HEK293 (cell line): ENCODE results near the gene CNGB1.

Source experiments
- CTCF ChIA-PET: fragments of 350-600 bp; formaldehyde crosslinking; extraction: SDS; loops from one replicate; lab custom pipeline; 2021; ENCODE audit warnings: antibody characterized with exemption; lab: Yijun Ruan, JAX
- POLR2A ChIA-PET: fragments of 300-600 bp; formaldehyde crosslinking; extraction: SDS; loops from one replicate; lab custom pipeline; 2020; ENCODE audit warnings: antibody characterized with exemption, inconsistent platforms; lab: Yijun Ruan, JAX
- H3K27ac ChIP-seq: fragments of 200-500 bp; sonication (Bioruptor generic); 2 replicates; pipeline ENCODE4 v1.5.1; 2014; ENCODE audit warnings: low read depth, low read length, control low read depth, inconsistent platforms; ENCODE audit errors: extremely low read depth
- H3K36me3 ChIP-seq, 2 experiments: fragments of 200-500 bp in 1 of 2; sonication (Bioruptor generic) in 1 of 2; 1 replicate in 1 of 2; 2 replicates in 1 of 2; pipeline ENCODE4 v1.5.1; 2014 to 2017; ENCODE audit warnings: inconsistent platforms in 2 of 2, low read length in 2 of 2; ENCODE audit not compliant: control insufficient read depth in 2 of 2, insufficient read depth in 1 of 2
- H3K4me1 ChIP-seq: fragments of 200-500 bp; sonication (Bioruptor generic); 2 replicates; pipeline ENCODE4 v1.5.1; 2014; ENCODE audit warnings: mild to moderate bottlenecking, low read length, inconsistent platforms; ENCODE audit not compliant: control insufficient read depth, insufficient read depth
- H3K4me3 ChIP-seq: 2 replicates; pipeline ENCODE4 v1.5.1; 2011; ENCODE audit warnings: low read depth, mild to moderate bottlenecking, control low read depth, low read length, moderate library complexity
- H3K9me3 ChIP-seq: fragments of 200-500 bp; sonication (Bioruptor generic); 2 replicates; pipeline ENCODE4 v1.5.1; 2014; ENCODE audit warnings: low read depth, low read length, inconsistent platforms; ENCODE audit not compliant: control insufficient read depth, insufficient read depth
- GLI4 ChIP-seq: fragments of 450-650 bp; formaldehyde crosslinking; IDR thresholded peaks from 2 replicates; pipeline ENCODE4 v1.5.1; 2016; ENCODE audit warnings: missing biosample characterization, missing genetic modification characterization
- GLIS2 ChIP-seq: fragments of 450-650 bp; formaldehyde crosslinking; IDR thresholded peaks from 2 replicates; pipeline ENCODE4 v1.5.1; 2016; ENCODE audit warnings: missing biosample characterization, missing genetic modification characterization
- IKZF3 ChIP-seq: fragments of 450-650 bp; IDR thresholded peaks from 2 replicates; pipeline ENCODE4 v1.5.0; 2018; ENCODE audit warnings: missing biosample characterization, mild to moderate bottlenecking, missing genetic modification characterization, moderate library complexity
- PRDM1 ChIP-seq: fragments of 450-650 bp; formaldehyde crosslinking; IDR thresholded peaks from 2 replicates; pipeline ENCODE4; 2016; ENCODE audit warnings: missing biosample characterization, missing genetic modification characterization
- ZEB2 ChIP-seq: fragments of 450-650 bp; formaldehyde crosslinking; IDR thresholded peaks from 2 replicates; pipeline ENCODE4 v1.5.1; 2016; ENCODE audit warnings: missing biosample characterization, missing genetic modification characterization
- ZNF121 ChIP-seq: fragments of 450-650 bp; formaldehyde crosslinking; IDR thresholded peaks from 2 replicates; pipeline ENCODE4 v1.5.1; 2016; ENCODE audit warnings: missing biosample characterization, missing genetic modification characterization
- ZNF140 ChIP-seq: fragments of 450-650 bp; formaldehyde crosslinking; IDR thresholded peaks from 2 replicates; pipeline ENCODE4 v1.5.1; 2016; ENCODE audit warnings: missing biosample characterization, missing genetic modification characterization
- ZNF16 ChIP-seq: fragments of 450-650 bp; formaldehyde crosslinking; IDR thresholded peaks from 2 replicates; pipeline ENCODE4 v1.5.1; 2016; ENCODE audit warnings: low read depth, missing biosample characterization, missing genetic modification characterization
- ZNF202 ChIP-seq: fragments of 450-650 bp; formaldehyde crosslinking; IDR thresholded peaks from 2 replicates; pipeline ENCODE4 v1.5.1; 2016; ENCODE audit warnings: missing biosample characterization, missing genetic modification characterization, borderline replicate concordance
- ZNF311 ChIP-seq: fragments of 450-650 bp; formaldehyde crosslinking; IDR thresholded peaks from 2 replicates; pipeline ENCODE4 v1.5.1; 2017; ENCODE audit warnings: missing biosample characterization, missing genetic modification characterization, borderline replicate concordance
- ZNF366 ChIP-seq: fragments of 450-650 bp; formaldehyde crosslinking; conservative IDR thresholded peaks from 2 replicates; pipeline ENCODE4 v1.5.1; 2016; ENCODE audit warnings: missing biosample characterization, missing genetic modification characterization
- ZNF416 ChIP-seq: fragments of 450-650 bp; formaldehyde crosslinking; IDR thresholded peaks from 2 replicates; pipeline ENCODE4 v1.5.1; 2016; ENCODE audit warnings: missing biosample characterization, missing genetic modification characterization
- ZNF423 ChIP-seq: fragments of 450-650 bp; formaldehyde crosslinking; IDR thresholded peaks from 2 replicates; pipeline ENCODE4 v1.5.1; 2016; ENCODE audit warnings: missing biosample characterization, missing genetic modification characterization
- ZNF623 ChIP-seq: fragments of 450-650 bp; formaldehyde crosslinking; IDR thresholded peaks from 2 replicates; pipeline ENCODE4 v1.5.1; 2016; ENCODE audit warnings: missing biosample characterization, missing genetic modification characterization
- ZNF677 ChIP-seq: fragments of 450-650 bp; IDR thresholded peaks from 2 replicates; pipeline ENCODE4 v1.5.0; 2018; ENCODE audit warnings: missing biosample characterization, mild to moderate bottlenecking, missing genetic modification characterization, moderate library complexity
- ZNF701 ChIP-seq: fragments of 450-650 bp; formaldehyde crosslinking; IDR thresholded peaks from 2 replicates; pipeline ENCODE4 v1.5.1; 2016; ENCODE audit warnings: missing biosample characterization, missing genetic modification characterization
- ZNF747 ChIP-seq: fragments of 450-650 bp; formaldehyde crosslinking; IDR thresholded peaks from 2 replicates; pipeline ENCODE4 v1.5.1; 2016; ENCODE audit warnings: missing biosample characterization, missing genetic modification characterization
- ZNF776 ChIP-seq: fragments of 450-650 bp; formaldehyde crosslinking; IDR thresholded peaks from 2 replicates; pipeline ENCODE4 v1.5.0; 2017; ENCODE audit warnings: missing biosample characterization, missing genetic modification characterization, borderline replicate concordance
- ZNF843 ChIP-seq: fragments of 450-650 bp; formaldehyde crosslinking; IDR thresholded peaks from 2 replicates; pipeline ENCODE4 v1.5.1; 2016; ENCODE audit warnings: missing biosample characterization, missing genetic modification characterization
- TF ChIP-seq, protein P1 (sequence below): fragments of 450-650 bp; formaldehyde crosslinking; IDR thresholded peaks from 2 replicates; pipeline ENCODE4 v1.5.1; 2016; ENCODE audit warnings: missing biosample characterization, missing genetic modification characterization
- TF ChIP-seq, protein P2 (sequence below): fragments of 450-650 bp; formaldehyde crosslinking; IDR thresholded peaks from 2 replicates; pipeline ENCODE4 v1.5.1; 2016; ENCODE audit warnings: missing biosample characterization, missing genetic modification characterization

The CNGB1 gene

DNA sequence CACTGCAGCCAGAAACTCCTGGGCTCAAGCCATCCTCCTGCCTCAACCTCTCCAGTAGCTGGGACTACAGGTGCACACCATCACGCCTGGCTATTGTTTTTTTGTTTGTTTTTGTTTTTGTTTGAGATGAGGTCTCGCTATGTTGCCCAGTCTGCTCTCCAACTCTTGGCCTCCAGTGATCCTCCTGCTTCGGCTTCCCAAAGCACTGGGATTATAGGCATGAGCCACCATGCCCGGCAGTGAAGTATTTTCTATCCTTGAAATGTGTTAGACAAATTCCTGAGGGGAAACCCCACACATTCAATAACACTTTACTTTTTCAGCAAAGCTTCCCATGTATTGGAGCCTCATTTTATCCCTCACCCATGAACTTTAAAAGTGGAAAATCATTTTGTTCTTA is 87.4 kb downstream of the CNGB1 start (continued):
- TF ChIP-seq, protein P1, sequence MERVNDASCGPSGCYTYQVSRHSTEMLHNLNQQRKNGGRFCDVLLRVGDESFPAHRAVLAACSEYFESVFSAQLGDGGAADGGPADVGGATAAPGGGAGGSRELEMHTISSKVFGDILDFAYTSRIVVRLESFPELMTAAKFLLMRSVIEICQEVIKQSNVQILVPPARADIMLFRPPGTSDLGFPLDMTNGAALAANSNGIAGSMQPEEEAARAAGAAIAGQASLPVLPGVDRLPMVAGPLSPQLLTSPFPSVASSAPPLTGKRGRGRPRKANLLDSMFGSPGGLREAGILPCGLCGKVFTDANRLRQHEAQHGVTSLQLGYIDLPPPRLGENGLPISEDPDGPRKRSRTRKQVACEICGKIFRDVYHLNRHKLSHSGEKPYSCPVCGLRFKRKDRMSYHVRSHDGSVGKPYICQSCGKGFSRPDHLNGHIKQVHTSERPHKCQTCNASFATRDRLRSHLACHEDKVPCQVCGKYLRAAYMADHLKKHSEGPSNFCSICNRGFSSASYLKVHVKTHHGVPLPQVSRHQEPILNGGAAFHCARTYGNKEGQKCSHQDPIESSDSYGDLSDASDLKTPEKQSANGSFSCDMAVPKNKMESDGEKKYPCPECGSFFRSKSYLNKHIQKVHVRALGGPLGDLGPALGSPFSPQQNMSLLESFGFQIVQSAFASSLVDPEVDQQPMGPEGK (tag by site-specific recombination) = no peak

GRCh38 chr16:57882792-57883191 is 88.1 kb downstream of the CNGB1 start:
- POLR2A ChIA-PET = interaction anchor here (0.7 kb wide), 1 partner anchor 293 kb away, joined by 4 read pairs; no protein-coding TSS in a partner anchor
- TF ChIP-seq ZNF677 (tag by site-specific recombination) = no peak
- peak; percentile 50 for TF ChIP-seq PRDM1

DNA sequence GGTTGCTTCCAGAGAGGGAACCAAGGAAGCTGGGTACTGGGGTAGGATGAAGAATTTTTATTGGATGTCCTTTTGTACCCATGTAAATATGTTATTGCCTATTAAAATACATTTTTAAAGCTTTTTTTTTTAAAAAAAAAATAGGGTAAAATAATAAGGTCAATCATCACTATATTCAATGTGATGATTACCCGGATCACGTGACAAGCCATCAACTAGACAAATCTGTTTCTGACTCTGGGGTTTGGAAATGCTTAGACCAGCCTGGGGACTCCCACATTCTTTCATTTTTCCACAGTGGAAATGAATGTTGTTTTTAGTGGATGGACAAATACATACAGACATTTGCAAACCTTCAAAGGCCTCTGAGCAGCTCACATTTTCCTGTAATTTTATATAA is 88.7 kb downstream of the CNGB1 start:
- ChIA-PET POLR2A (no interaction called here), CTCF (interaction anchor here (0.5 to 2.0 kb wide), 4 partner anchors 19 to 87 kb away, joined by 3 to 10 read pairs (median 4); no protein-coding TSS in a partner anchor)
- Histone ChIP-seq H3K4me3 (no peak overlapping the region), H3K4me1 (no peaks in the 10 kb centered on the region), H3K27ac (no peak overlapping the region), H3K36me3 (no peaks in the 10 kb centered on the region), H3K9me3 (no peaks in the 10 kb centered on the region)
- no peak for TF ChIP-seq ZNF366
- TF ChIP-seq ZNF776 (tag by site-specific recombination) = no peak
- TF ChIP-seq, protein P2, sequence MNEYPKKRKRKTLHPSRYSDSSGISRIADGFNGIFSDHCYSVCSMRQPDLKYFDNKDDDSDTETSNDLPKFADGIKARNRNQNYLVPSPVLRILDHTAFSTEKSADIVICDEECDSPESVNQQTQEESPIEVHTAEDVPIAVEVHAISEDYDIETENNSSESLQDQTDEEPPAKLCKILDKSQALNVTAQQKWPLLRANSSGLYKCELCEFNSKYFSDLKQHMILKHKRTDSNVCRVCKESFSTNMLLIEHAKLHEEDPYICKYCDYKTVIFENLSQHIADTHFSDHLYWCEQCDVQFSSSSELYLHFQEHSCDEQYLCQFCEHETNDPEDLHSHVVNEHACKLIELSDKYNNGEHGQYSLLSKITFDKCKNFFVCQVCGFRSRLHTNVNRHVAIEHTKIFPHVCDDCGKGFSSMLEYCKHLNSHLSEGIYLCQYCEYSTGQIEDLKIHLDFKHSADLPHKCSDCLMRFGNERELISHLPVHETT = no peak
- no peak for TF ChIP-seq ZNF747
- TF ChIP-seq GLIS2 (tag by site-specific recombination) = no peak
- TF ChIP-seq ZNF311 (tag by site-specific recombination) = no peak
- no peak for TF ChIP-seq ZNF843
- TF ChIP-seq GLI4 (tag by site-specific recombination) = no peak
- TF ChIP-seq ZEB2 (tag by site-specific recombination) = no peak
- TF ChIP-seq ZNF121 (tag by site-specific recombination) = no peak
- no peak for TF ChIP-seq ZNF202
- TF ChIP-seq IKZF3 (tag by site-specific recombination) = no peak
- TF ChIP-seq ZNF701 (tag by site-specific recombination) = no peak
- TF ChIP-seq ZNF416 (tag by site-specific recombination) = no peak
- TF ChIP-seq ZNF623 (tag by site-specific recombination) = no peak
- TF ChIP-seq ZNF140 (tag by site-specific recombination) = no peak
- no peak for TF ChIP-seq ZNF16 (tag by site-specific recombination)
- TF ChIP-seq ZNF423 (tag by site-specific recombination) = no peak

More at GRCh38 chr16:57882792-57883191, 88.1 kb downstream of the CNGB1 start:
- no peaks in the 10 kb centered on the region for H3K36me3 ChIP-seq
- CTCF ChIA-PET = interaction anchor here (0.6 to 2.0 kb wide), 5 partner anchors 14 to 296 kb away, joined by 3 to 10 read pairs (median 3); no protein-coding TSS in a partner anchor
- H3K4me3 ChIP-seq = no peak overlapping the region
- no peaks in the 10 kb centered on the region for H3K9me3 ChIP-seq
- H3K4me1 ChIP-seq = no peaks in the 10 kb centered on the region
- no peak overlapping the region for H3K27ac ChIP-seq
